Measurements from ENCODE around the gene FAM120B. TPM values are rescaled to one million over a fixed set of nuclear protein-coding genes. Genes with fewer than 3 reads are reported as not detected.

FAM120B gene
- total RNA-seq, 4 donors from 2014 or later = 21.8 to 25.7 (median 22.7) TPM

DNA sequence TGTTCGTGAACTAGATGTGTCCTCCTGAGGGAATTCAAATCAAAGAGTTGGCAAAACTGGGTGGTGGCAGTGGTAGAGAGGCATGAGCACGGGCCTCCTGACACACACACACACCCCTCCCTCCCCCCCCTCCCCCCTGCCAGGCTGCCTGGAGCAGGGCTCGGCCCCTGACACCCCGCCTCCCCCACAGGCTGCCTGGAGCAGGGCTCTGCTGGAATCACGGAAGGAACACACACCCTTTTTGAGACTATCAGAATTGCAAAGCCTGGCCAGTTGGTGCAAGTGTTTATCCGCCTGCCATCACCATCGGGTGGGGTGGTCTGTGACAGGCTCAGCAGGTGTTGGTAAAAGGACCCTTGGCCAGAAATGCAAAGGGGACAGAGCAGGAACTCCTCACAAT is 59.0 kb downstream of the FAM120B start:
- WGBS, 2 donors = 39 to 41% methylated on average over 7 of the region's 7 CpGs
- DNase-seq (ENCODE audit: low spot score in 2 of 2) = no peak
- no peak overlapping the region for H3K4me3 ChIP-seq (ENCODE audit: low read depth, poor library complexity, severe bottlenecking)
- intact Hi-C loops (cut with DNase I; ENCODE audit: low total_unique reads) = no loop called here
- TF ChIP-seq, protein P1, sequence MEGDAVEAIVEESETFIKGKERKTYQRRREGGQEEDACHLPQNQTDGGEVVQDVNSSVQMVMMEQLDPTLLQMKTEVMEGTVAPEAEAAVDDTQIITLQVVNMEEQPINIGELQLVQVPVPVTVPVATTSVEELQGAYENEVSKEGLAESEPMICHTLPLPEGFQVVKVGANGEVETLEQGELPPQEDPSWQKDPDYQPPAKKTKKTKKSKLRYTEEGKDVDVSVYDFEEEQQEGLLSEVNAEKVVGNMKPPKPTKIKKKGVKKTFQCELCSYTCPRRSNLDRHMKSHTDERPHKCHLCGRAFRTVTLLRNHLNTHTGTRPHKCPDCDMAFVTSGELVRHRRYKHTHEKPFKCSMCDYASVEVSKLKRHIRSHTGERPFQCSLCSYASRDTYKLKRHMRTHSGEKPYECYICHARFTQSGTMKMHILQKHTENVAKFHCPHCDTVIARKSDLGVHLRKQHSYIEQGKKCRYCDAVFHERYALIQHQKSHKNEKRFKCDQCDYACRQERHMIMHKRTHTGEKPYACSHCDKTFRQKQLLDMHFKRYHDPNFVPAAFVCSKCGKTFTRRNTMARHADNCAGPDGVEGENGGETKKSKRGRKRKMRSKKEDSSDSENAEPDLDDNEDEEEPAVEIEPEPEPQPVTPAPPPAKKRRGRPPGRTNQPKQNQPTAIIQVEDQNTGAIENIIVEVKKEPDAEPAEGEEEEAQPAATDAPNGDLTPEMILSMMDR (IDR thresholded peaks at IDR 0.05) = no peak
- TF ChIP-seq POLR2A (IDR thresholded peaks at IDR 0.05) = no peak

DNA sequence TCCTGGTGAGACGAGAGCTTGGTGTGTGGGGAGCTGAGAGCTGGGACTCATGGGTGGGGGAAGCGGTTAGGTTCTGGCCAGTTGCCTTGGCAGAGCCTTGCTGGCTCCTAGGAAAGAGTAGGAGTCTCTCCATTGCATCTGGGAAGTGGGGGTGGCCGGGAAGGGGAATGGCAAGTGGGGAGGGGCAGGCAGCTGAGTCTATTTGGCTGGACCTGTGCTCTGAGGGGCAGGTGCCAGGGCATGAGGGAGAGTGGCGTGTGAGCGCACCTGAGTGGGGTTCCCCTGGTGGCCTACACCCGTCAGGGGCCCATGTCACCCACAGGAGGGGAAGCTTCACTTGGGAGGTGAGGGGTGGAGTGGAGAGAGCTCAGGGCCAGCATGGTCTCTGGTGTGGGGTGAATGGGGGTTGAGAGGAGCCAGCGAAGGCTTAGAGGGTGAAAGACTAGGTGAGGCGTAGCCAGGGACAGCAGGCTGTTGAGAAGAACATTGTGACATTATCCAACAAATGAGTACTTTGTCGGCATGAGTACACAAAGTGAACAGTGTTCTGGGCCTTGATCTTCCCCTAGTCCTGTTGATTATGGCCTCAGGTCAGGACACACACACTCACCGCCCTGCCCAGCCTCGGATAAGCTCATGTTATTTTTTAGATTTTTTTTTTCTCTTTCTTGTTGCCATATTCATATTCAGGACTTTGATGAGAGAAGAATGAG is 59.8 kb downstream of the FAM120B start:
- DNase-seq (ENCODE audit: low spot score in 2 of 2) = no peak
- no peak overlapping the region for H3K4me3 ChIP-seq (ENCODE audit: low read depth, poor library complexity, severe bottlenecking)
- TF ChIP-seq, protein P1 (IDR thresholded peaks at IDR 0.05) = no peak
- no peak for TF ChIP-seq POLR2A (IDR thresholded peaks at IDR 0.05)
- WGBS, 2 donors = 69 to 80% methylated on average over 11 of the region's 11 CpGs
- intact Hi-C loops (cut with DNase I; ENCODE audit: low total_unique reads) = no loop called here

DNA sequence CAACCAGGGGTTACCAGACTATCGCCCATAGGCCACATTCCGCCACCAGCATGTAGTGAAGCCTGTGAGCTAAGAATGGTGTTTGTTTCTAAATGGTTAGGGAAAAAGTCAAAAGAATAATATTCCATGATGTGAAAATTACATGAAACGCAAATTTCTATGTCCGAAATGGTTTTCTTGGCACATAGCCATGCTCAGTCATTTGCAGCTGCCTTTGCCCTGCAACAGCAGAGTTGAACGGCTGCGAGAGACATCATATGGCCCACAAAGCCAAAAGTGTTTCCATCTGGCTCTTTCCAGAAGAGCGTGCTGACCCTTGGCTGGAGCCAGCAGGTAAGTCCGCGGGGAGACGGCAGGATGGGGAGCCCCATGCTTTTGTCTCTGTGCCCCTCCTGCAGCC is 60.7 kb downstream of the FAM120B start:
- no peak overlapping the region for H3K4me3 ChIP-seq (ENCODE audit: low read depth, poor library complexity, severe bottlenecking)
- DNase-seq (ENCODE audit: low spot score in 2 of 2) = no peak
- no peak for TF ChIP-seq POLR2A (IDR thresholded peaks at IDR 0.05)
- intact Hi-C loops (cut with DNase I; ENCODE audit: low total_unique reads) = no loop called here
- 86 to 92% methylated on average over 10 of the region's 10 CpGs for WGBS, 2 donors

DNA sequence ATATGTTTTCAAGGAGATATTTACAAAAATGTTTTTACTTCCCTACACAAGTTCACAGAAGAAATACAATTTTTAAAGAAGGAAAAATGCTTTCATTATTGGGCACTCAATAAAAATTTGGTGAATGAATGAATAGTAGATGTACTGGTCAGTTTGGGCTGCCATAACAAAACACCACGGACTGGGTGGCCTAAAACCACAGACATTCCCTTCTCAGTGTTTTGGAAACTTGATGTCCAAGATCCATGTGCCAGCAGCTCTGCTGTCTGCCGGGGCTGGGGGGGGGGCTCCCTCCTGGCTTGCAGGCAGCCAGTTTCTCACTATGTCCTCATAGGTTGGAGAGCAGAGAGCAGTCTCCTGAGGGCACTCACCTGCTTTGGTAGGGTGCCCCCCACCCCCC is 62.0 kb downstream of the FAM120B start:
- intact Hi-C loops (cut with DNase I; ENCODE audit: low total_unique reads) = no loop called here
- WGBS, 2 donors = 72 to 84% methylated on average over 2 of the region's 2 CpGs
- DNase-seq (ENCODE audit: low spot score in 2 of 2) = no peak
- TF ChIP-seq POLR2A (IDR thresholded peaks at IDR 0.05) = no peak
- TF ChIP-seq, protein P1 (IDR thresholded peaks at IDR 0.05) = no peak
- H3K4me3 ChIP-seq (ENCODE audit: low read depth, poor library complexity, severe bottlenecking) = no peak overlapping the region

DNA sequence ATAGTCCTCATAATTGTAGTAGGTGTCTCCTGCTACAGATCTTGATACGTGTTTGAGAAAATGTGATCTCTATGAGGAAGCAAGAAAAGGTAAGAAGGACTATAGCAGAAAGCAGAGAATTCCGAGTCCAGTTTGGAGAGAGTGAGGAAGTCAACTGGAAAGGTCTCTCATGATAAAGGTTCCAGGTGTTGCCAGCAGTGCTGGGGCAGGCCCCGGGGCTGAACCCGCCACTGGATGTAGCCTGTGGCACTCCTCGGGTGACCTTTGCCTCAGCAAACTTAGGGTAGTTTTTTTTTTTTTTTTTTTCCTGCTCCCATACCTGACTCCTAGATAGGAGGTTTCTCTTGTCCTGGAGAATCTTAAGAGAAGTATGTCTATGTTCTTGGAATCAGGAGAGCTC is 62.8 kb downstream of the FAM120B start:
- intact Hi-C loops (cut with DNase I; ENCODE audit: low total_unique reads) = no loop called here
- 91 to 93% methylated on average over 5 of the region's 5 CpGs for WGBS, 2 donors

DNA sequence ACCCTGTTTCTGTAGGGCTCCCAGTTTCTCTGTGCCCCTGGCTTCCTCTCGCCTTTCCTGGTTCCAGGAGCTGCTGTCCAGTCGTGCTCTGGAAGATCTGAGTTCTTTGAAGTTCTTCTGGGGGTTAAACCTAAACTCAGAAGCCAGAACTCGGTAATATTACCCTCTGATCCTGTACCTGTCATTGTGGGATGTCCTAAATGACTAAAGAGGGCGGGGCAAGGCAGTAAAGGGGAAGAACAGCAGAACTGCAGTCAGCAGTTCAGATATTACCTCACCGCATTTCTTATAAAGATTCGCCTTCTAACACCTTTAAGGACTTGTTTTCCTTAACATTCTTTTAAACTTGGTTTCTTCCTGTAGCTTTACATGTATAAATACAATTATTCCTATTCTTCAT is 63.9 kb downstream of the FAM120B start:
- TF ChIP-seq, protein P1 (IDR thresholded peaks at IDR 0.05) = no peak
- no peak for TF ChIP-seq POLR2A (IDR thresholded peaks at IDR 0.05)
- H3K4me3 ChIP-seq (ENCODE audit: low read depth, poor library complexity, severe bottlenecking) = no peak overlapping the region
- 79 to 81% methylated on average over 6 of the region's 6 CpGs for whole genome bisulfite sequencing, 2 donors
- no peak for DNase-seq (ENCODE audit: low spot score in 2 of 2)
- intact Hi-C loops (cut with DNase I; ENCODE audit: low total_unique reads) = no loop called here

More for the DNA sequence above, 62.8 kb downstream of the FAM120B start:
- no peak overlapping the region for H3K4me3 ChIP-seq (ENCODE audit: low read depth, poor library complexity, severe bottlenecking)
- no peak for DNase-seq (ENCODE audit: low spot score in 2 of 2)
- TF ChIP-seq POLR2A (IDR thresholded peaks at IDR 0.05) = no peak
- TF ChIP-seq, protein P1 (IDR thresholded peaks at IDR 0.05) = no peak
